ENCODE measurements around the gene SLC22A31. TPM values are rescaled to one million over a fixed set of nuclear protein-coding genes. Genes with fewer than 3 reads are reported as not detected.

The SLC22A31 gene
- total RNA-seq, 6 experiments from 2014 or later, result 0.19 to 19.3 (median 6.8) TPM; not detected in 2

DNA sequence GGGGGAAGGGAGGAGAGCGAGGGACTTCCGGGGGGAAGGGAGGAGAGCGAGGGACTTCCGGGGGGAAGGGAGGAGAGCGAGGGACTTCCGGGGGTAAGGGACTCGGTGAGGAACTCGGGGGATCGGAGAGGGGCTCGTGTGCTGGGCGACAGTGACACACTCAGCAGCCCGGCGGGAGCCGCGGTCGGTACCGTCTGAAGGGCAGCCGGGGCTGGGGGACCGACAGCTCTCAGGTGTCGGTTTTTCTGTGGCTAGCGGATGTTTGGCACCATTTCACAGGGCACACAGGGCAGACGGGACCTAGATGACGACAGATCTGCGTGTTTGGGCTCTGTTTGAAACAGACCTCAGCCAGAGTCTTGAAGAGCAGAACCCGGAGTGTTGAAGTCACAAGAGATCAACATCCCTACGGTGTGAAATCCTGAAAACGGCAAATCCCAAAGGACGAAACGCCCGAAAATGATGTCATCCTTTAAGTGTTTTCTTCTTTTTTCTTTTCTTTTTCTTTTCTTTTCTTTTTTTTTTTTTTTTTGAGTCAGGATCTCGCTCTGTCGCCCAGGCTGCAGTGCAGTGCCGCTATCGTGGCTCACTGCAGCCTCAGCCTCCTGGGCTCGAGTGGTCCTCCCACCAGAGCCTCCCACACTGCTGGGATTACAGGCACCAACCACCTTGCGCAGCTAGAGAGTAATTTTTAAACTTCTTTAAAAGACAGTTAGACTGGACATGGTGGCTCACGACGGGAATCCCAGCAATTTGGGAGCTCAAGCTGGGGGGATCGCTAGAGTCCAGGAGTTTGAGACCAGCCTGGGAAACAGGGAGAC is 41.1 kb upstream of the SLC22A31 start:
- TF ChIP-seq, protein P1, sequence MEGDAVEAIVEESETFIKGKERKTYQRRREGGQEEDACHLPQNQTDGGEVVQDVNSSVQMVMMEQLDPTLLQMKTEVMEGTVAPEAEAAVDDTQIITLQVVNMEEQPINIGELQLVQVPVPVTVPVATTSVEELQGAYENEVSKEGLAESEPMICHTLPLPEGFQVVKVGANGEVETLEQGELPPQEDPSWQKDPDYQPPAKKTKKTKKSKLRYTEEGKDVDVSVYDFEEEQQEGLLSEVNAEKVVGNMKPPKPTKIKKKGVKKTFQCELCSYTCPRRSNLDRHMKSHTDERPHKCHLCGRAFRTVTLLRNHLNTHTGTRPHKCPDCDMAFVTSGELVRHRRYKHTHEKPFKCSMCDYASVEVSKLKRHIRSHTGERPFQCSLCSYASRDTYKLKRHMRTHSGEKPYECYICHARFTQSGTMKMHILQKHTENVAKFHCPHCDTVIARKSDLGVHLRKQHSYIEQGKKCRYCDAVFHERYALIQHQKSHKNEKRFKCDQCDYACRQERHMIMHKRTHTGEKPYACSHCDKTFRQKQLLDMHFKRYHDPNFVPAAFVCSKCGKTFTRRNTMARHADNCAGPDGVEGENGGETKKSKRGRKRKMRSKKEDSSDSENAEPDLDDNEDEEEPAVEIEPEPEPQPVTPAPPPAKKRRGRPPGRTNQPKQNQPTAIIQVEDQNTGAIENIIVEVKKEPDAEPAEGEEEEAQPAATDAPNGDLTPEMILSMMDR (IDR thresholded peaks at IDR 0.05), result no peak
- TF ChIP-seq POLR2A (IDR thresholded peaks at IDR 0.05), result peak; percentile 82
- H3K4me3 ChIP-seq, result peak overlapping the region; percentile 70 to 90 (median 83)
- intact Hi-C loops (cut with DNase I), result no loop called here
- H3K4me1 ChIP-seq, result peaks cover 0 to 5% (median 0%) of the 10 kb centered on the region in 4 donors
- WGBS (ENCODE audit: insufficient coverage, low coverage, low lambda C conversion rate, missing lambda C conversion rate), result 8% methylated on average over 24 of the region's 39 CpGs
- H3K36me3 ChIP-seq, result no peaks in the 10 kb centered on the region
- peak overlapping the region; percentile 93 to 95 (median 95) for H3K27ac ChIP-seq
- peak; percentile 75 to 85 (median 78) for ATAC-seq
- H3K9me3 ChIP-seq, result no peaks in the 10 kb centered on the region
- peak; percentile 67 to 76 (median 73) for DNase-seq
- no peaks in the 10 kb centered on the region for H3K27me3 ChIP-seq

GRCh38 chr16:89237733-89238132 is 37.4 kb upstream of the SLC22A31 start:
- ATAC-seq (no peak), DNase-seq (no peak)
- intact Hi-C loops (cut with DNase I), result no loop called here
- no peaks in the 10 kb centered on the region for H3K27me3 ChIP-seq
- no peaks in the 10 kb centered on the region for H3K9me3 ChIP-seq
- TF ChIP-seq, protein P1 (IDR thresholded peaks at IDR 0.05), result no peak
- TF ChIP-seq POLR2A (IDR thresholded peaks at IDR 0.05), result no peak
- 79% methylated on average over 3 of the region's 3 CpGs for WGBS (ENCODE audit: insufficient coverage, low coverage, low lambda C conversion rate, missing lambda C conversion rate)
- peaks cover 0 to 5% (median 0%) of the 10 kb centered on the region in 4 donors for H3K4me1 ChIP-seq
- H3K27ac ChIP-seq, result no peak overlapping the region
- H3K4me3 ChIP-seq, result no peak overlapping the region
- no peaks in the 10 kb centered on the region for H3K36me3 ChIP-seq

DNA sequence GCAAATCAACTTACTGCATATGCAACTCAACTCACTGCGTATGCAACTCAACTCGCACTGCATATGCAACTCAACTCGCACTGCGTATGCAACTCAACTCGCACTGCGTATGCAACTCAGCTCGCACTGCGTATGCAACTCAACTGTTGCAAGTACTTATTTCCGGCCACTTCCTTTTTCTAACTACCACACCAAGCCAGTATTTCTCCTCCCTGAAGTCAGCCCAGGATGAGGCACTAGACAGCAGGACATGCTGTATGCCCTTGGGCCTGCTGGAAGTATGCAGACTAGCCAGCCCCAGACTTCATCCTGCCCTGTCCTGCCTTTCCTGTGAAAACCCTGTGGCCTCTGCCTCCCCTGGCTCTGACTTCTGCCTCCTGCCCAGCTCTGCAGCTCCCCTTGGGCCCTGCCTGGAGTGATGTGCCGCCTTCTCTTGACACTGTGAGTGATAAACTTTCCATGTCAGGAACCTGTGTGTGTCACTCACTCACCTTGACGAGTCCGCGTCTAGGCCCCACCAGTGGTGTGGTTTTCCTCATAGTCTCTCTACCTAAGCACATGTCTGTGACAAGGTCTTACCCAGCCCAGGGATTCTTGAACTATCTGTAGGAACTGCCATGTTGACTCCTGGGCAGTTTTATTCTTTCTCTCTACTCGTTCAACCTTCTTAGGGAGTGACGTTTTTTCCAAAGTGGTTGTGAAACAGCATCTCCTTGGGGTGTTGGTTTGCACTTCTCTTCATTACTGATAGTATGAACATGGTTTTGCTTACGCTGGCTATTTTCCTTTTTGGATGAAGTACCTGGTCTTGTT is 33.5 kb upstream of the SLC22A31 start:
- DNase-seq, result no peak
- Histone ChIP-seq H3K36me3 (no peaks in the 10 kb centered on the region), H3K9me3 (no peaks in the 10 kb centered on the region), H3K27me3 (no peaks in the 10 kb centered on the region), H3K27ac (no peak overlapping the region), H3K4me3 (no peak overlapping the region), H3K4me1 (peaks cover 0 to 13% (median 4%) of the 10 kb centered on the region in 4 donors)
- ATAC-seq, result no peak
- 91% methylated on average over 11 of the region's 16 CpGs for WGBS (ENCODE audit: insufficient coverage, low coverage, low lambda C conversion rate, missing lambda C conversion rate)
- TF ChIP-seq, protein P1 (IDR thresholded peaks at IDR 0.05), result no peak
- TF ChIP-seq POLR2A (IDR thresholded peaks at IDR 0.05), result no peak
- intact Hi-C loops (cut with DNase I), result no loop called here

GRCh38 chr16:89232107-89232506 is 31.8 kb upstream of the SLC22A31 start:
- DNase-seq, result peak; percentile 72 to 92 (median 83)

More at GRCh38 chr16:89232107-89232506, 31.8 kb upstream of the SLC22A31 start:
- ATAC-seq, result peak; percentile 97 to 99 (median 98)
- Histone ChIP-seq H3K27me3 (no peaks in the 10 kb centered on the region), H3K36me3 (peaks cover 0 to 9% (median 4%) of the 10 kb centered on the region in 4 donors), H3K9me3 (peaks cover 0 to 4% (median 0%) of the 10 kb centered on the region in 4 donors), H3K4me3 (no peak overlapping the region), H3K4me1 (peaks cover 0 to 13% (median 4%) of the 10 kb centered on the region in 4 donors), H3K27ac (peak overlapping the region in 1 of 3 donors; percentile 24)
- intact Hi-C loops (cut with DNase I), result no loop called here
- TF ChIP-seq POLR2A (IDR thresholded peaks at IDR 0.05), result no peak
- WGBS (ENCODE audit: insufficient coverage, low coverage, low lambda C conversion rate, missing lambda C conversion rate), result 0% methylated on average over 2 of the region's 2 CpGs

Data from right lobe of liver (tissue), 6 donors.